ENCODE data around the gene UFD1.

Gene UFD1

GRCh38 chr22:19516378-19517170 is 37.6 kb upstream of the UFD1 start:
- DNase-seq (ENCODE audit: low read depth), result no peak

GRCh38 chr22:19515654-19516377 is 36.8 kb upstream of the UFD1 start:
- no peak for DNase-seq (ENCODE audit: low read depth)

- DNase-seq (ENCODE audit: low read depth), result no peak
These were observed 36.0 kb upstream of the UFD1 start for GRCh38 chr22:19514831-19515565.

- no peak for DNase-seq (ENCODE audit: low read depth)
These were observed 34.8 kb upstream of the UFD1 start for GRCh38 chr22:19513823-19514222.

- DNase-seq (ENCODE audit: low read depth), result no peak
These were observed 31.9 kb upstream of the UFD1 start for GRCh38 chr22:19510919-19511341.

GRCh38 chr22:19509923-19510322 is 30.9 kb upstream of the UFD1 start:
- DNase-seq (ENCODE audit: low read depth), result no peak

- DNase-seq (ENCODE audit: low read depth), result no peak
These were observed 30.2 kb upstream of the UFD1 start for GRCh38 chr22:19509191-19509590.

GRCh38 chr22:19508024-19508776 is 29.2 kb upstream of the UFD1 start:
- no peak for DNase-seq (ENCODE audit: low read depth)

GRCh38 chr22:19507534-19507861 is 28.5 kb upstream of the UFD1 start:
- DNase-seq (ENCODE audit: low read depth), result no peak

- DNase-seq (ENCODE audit: low read depth), result no peak
These were observed 27.2 kb upstream of the UFD1 start for GRCh38 chr22:19506212-19506611.

- DNase-seq (ENCODE audit: low read depth), result no peak
These were observed 26.7 kb upstream of the UFD1 start for GRCh38 chr22:19505735-19506126.

GRCh38 chr22:19504900-19505734 is 26.1 kb upstream of the UFD1 start:
- DNase-seq (ENCODE audit: low read depth), result no peak

GRCh38 chr22:19503869-19504268 is 24.9 kb upstream of the UFD1 start:
- no peak for DNase-seq (ENCODE audit: low read depth)

GRCh38 chr22:19503367-19503766 is 24.4 kb upstream of the UFD1 start:
- DNase-seq (ENCODE audit: low read depth), result no peak

GRCh38 chr22:19501897-19502447 is 23.0 kb upstream of the UFD1 start:
- DNase-seq (ENCODE audit: low read depth), result no peak

GRCh38 chr22:19499880-19500242 is 20.9 kb upstream of the UFD1 start:
- no peak for DNase-seq (ENCODE audit: low read depth)

GRCh38 chr22:19499236-19499879 is 20.4 kb upstream of the UFD1 start:
- no peak for DNase-seq (ENCODE audit: low read depth)

- no peak for DNase-seq (ENCODE audit: low read depth)
These were observed 19.8 kb upstream of the UFD1 start for GRCh38 chr22:19498866-19499190.

GRCh38 chr22:19498154-19498865 is 19.3 kb upstream of the UFD1 start:
- DNase-seq (ENCODE audit: low read depth), result no peak

- peak; percentile 26 for DNase-seq (ENCODE audit: low read depth)
These were observed 18.3 kb upstream of the UFD1 start for GRCh38 chr22:19497245-19497644.
